OCI-LY1 (cell line): ENCODE results near the gene WWOX.

Experiments used
- CTCF ChIP-seq: fragments of 200-600 bp; sonication (generic), shearing (Covaris generic); IDR thresholded peaks from 2 replicates; pipeline ENCODE4 v1.5.1; 2017; ENCODE audit warnings: mild to moderate bottlenecking, antibody characterized with exemption, low read length, moderate library complexity, mixed read lengths
- EZH2 ChIP-seq: fragments of 200-600 bp; sonication (generic), shearing (Covaris generic); IDR thresholded peaks from 2 replicates; pipeline ENCODE4 v1.8.0; 2017; ENCODE audit warnings: borderline replicate concordance, mixed run types, mild to moderate bottlenecking, antibody characterized with exemption, low read length, moderate library complexity, mixed read lengths

- no peak for TF ChIP-seq CTCF
- no peak for TF ChIP-seq EZH2
These were observed 665.0 kb downstream of the WWOX start for GRCh38 chr16:78764478-78764877.
